Smooth muscle cell of the umbilical artery (primary cell): ENCODE data around the gene USF2. TPM values are rescaled to one million over a fixed set of nuclear protein-coding genes. Genes with fewer than 3 reads are reported as not detected.

Experiments used
- total RNA-seq: library from RNA; depleted of rRNA; stranded (reverse); fragments of >200 nt; gene quantifications from 2 replicates; pipeline ENCODE4 v1.2.3, GENCODE V29; 2014

USF2 gene, protein sequence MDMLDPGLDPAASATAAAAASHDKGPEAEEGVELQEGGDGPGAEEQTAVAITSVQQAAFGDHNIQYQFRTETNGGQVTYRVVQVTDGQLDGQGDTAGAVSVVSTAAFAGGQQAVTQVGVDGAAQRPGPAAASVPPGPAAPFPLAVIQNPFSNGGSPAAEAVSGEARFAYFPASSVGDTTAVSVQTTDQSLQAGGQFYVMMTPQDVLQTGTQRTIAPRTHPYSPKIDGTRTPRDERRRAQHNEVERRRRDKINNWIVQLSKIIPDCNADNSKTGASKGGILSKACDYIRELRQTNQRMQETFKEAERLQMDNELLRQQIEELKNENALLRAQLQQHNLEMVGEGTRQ
- total RNA-seq, result 45.1 and 52.6 TPM in 2 replicates

DNA sequence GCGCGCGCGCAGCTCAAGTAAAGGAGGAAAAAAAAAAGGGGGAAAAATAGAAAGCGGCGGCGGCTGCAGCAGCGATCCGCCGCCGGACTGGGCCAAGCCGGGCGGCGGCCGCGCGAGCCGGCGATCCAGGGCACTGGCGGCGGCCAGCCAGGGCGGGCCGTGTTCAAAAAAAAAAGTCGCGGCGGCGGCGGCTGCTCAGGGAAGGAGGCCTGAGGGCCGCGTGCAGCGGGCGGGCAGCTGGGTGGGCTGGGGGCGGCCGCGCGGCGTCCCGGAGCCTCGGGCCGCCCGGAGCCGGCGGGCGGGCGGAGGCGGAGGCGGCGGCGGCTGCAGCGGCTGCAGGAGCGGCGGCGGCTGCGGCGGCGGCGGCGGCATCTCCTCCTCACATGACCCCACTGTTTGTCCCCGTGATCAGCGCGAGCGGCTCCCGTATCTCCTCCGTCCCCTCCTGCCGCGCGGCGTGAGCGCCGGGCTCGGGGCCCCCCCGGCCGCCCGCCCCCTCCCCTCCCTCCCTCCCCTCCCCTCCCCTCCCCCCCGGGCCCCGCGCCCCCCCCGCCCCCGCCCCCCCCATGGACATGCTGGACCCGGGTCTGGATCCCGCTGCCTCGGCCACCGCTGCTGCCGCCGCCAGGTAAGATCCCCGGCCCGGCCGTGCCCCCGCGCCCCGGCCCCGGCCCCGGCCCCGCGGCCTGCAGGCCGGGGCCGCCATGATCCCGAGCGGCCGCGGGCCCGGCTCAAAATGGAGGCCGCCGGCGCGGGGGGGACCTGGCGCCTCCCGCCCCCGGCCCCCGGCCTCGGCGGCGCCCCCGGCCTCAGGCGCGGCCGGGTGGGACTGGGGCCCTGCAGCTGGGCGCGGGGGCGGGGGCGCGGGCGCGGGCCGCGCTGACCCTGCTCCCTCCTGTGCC lies at the start of gene USF2:
Gene USF2 (plus strand): TSS at position 427 of the 902 bp plus-strand sequence. CDS start 140 bp downstream, at position 567.

GRCh38 chr19:35228177-35228930 lies 40.4 kb upstream of the USF2 start, which contains the start of gene FAM187B:
Gene FAM187B, minus strand, starts transcription at chr19:35228739. Its CDS starts 59 bp downstream, at chr19:35228680.

GRCh38 chr19:35248310-35249145 lies 20.2 kb upstream of the USF2 start, which contains the start of gene LSR:
Gene LSR, plus strand, starts transcription at chr19:35249002. Its CDS starts 21 bp downstream, at chr19:35249023.

GRCh38 chr19:35291916-35292315 lies 23.2 kb downstream of the USF2 start, which contains the start of gene MAG:
Gene MAG, plus strand, starts transcription at chr19:35292161. Its CDS starts 3,248 bp downstream, at chr19:35295409.

GRCh38 chr19:35328851-35329285 lies 60.1 kb downstream of the USF2 start, which contains the start of gene CD22:
Gene CD22, plus strand, starts transcription at chr19:35329187. Its CDS starts 2,854 bp downstream, at chr19:35332041.

Other genes starting within 250 kb of the USF2 start
- gene SCN1B, start 238.5 kb upstream of the USF2 start, total RNA-seq, result 5.5 and 5.6 TPM in 2 replicates
- gene HPN, start 227.2 kb upstream of the USF2 start, total RNA-seq, result not detected in 2 replicates
- gene FXYD3, start 153.1 kb upstream of the USF2 start, total RNA-seq, result not detected in 2 replicates
- gene LGI4, start 133.9 kb upstream of the USF2 start, total RNA-seq, result under 0.01 and 0.05 TPM in 2 replicates
- 2.1 TPM in 1 of 2 replicates, not detected in the other for gene FXYD1, start 130.1 kb upstream of the USF2 start, total RNA-seq
- not detected in 2 replicates for gene FXYD7, start 125.7 kb upstream of the USF2 start, total RNA-seq
- gene FXYD5, start 114.2 kb upstream of the USF2 start, total RNA-seq, result 17.2 and 30.4 TPM in 2 replicates
- gene FAM187B, start 40.2 kb upstream of the USF2 start, total RNA-seq, result not detected in 2 replicates
- gene LSR, start 20.0 kb upstream of the USF2 start, total RNA-seq, result 0.46 and 0.59 TPM in 2 replicates
- not detected in 2 replicates for gene HAMP, start 13.6 kb downstream of the USF2 start, total RNA-seq
- gene MAG, start 23.2 kb downstream of the USF2 start, total RNA-seq, result not detected in 2 replicates
- gene CD22, start 60.2 kb downstream of the USF2 start, total RNA-seq, result 0.55 TPM in 1 of 2 replicates, not detected in the other
- not detected in 2 replicates for gene FFAR1, start 78.9 kb downstream of the USF2 start, total RNA-seq
- not detected in 2 replicates for gene FFAR3, start 89.5 kb downstream of the USF2 start, total RNA-seq
- not detected in 2 replicates for gene GPR42, start 102.1 kb downstream of the USF2 start, total RNA-seq
- gene FFAR2, start 179.3 kb downstream of the USF2 start, total RNA-seq, result not detected in 2 replicates
- not detected in 2 replicates for gene KRTDAP, start 221.5 kb downstream of the USF2 start, total RNA-seq
- gene DMKN, start 244.7 kb downstream of the USF2 start, total RNA-seq, result 0.23 and 0.30 TPM in 2 replicates